Measurements from ENCODE around the gene SERPINI2.

DNA sequence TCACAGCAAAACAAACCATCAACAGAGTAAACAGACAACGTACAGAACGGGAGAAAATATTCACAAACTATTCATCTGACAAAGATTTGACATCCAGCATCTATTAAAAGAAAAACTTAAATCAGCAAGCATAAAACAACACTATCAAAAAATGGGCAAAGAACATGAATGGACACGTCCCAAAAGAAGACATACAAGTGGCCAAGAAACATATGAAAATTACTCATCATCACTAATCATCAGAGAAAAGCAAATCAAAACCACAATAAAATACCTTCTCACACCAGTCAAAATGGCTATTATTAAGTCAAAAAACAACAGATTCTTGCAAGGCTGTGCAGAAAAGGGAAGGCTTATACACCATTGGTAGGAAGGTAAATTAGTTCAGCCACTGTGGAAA, 13.7 kb upstream of the SERPINI2 start:
- TF ChIP-seq, protein P1, sequence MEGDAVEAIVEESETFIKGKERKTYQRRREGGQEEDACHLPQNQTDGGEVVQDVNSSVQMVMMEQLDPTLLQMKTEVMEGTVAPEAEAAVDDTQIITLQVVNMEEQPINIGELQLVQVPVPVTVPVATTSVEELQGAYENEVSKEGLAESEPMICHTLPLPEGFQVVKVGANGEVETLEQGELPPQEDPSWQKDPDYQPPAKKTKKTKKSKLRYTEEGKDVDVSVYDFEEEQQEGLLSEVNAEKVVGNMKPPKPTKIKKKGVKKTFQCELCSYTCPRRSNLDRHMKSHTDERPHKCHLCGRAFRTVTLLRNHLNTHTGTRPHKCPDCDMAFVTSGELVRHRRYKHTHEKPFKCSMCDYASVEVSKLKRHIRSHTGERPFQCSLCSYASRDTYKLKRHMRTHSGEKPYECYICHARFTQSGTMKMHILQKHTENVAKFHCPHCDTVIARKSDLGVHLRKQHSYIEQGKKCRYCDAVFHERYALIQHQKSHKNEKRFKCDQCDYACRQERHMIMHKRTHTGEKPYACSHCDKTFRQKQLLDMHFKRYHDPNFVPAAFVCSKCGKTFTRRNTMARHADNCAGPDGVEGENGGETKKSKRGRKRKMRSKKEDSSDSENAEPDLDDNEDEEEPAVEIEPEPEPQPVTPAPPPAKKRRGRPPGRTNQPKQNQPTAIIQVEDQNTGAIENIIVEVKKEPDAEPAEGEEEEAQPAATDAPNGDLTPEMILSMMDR (IDR thresholded peaks at IDR 0.05): no peak
- no peak for TF ChIP-seq POLR2A (IDR thresholded peaks at IDR 0.05)

Data from body of pancreas (tissue), 4 donors.